UCSD-AML1 (cell line): ENCODE data around the gene CTH.
"Not testable (repeated sequence)": the region's sequence is repeated elsewhere in the genome, so short reads cannot be mapped to it uniquely, and the experiment has no call there.

Experiments used
- DNase-seq: peaks from one replicate; lab custom pipeline; 2025; ENCODE audit not compliant: unreplicated experiment; lab: John Stamatoyannopoulos, UW

CTH gene

GRCh38 chr1:70410604-70411359 lies at the start of gene CTH:
Gene CTH (plus strand): TSS chr1:70411268. CDS start chr1:70411416, 148 bp downstream.
- peak; percentile 95 for DNase-seq

- no peak for DNase-seq
These were observed 49.2 kb upstream of the CTH start for GRCh38 chr1:70361727-70362398.

- DNase-seq = no peak
These were observed 46.6 kb upstream of the CTH start for GRCh38 chr1:70364439-70364838.

- DNase-seq = not testable (repeated sequence)
These were observed 44.6 kb upstream of the CTH start for GRCh38 chr1:70366425-70366952.

GRCh38 chr1:70366997-70367396 lies 44.1 kb upstream of the CTH start:
- DNase-seq = not testable (repeated sequence)

- DNase-seq = not testable (repeated sequence)
These were observed 43.7 kb upstream of the CTH start for GRCh38 chr1:70367397-70367796.

- DNase-seq = not testable (repeated sequence)
These were observed 39.5 kb upstream of the CTH start for GRCh38 chr1:70371586-70371985.

- no peak for DNase-seq
These were observed 38.6 kb upstream of the CTH start for GRCh38 chr1:70372426-70372825.

- not testable (repeated sequence) for DNase-seq
These were observed 37.5 kb upstream of the CTH start for GRCh38 chr1:70373580-70373979.

GRCh38 chr1:70376196-70376595 lies 34.9 kb upstream of the CTH start:
- DNase-seq = no peak

- no peak for DNase-seq
These were observed 28.4 kb upstream of the CTH start for GRCh38 chr1:70382682-70383081.

GRCh38 chr1:70383483-70383882 lies 27.6 kb upstream of the CTH start:
- no peak for DNase-seq

- DNase-seq = no peak
These were observed 26.5 kb upstream of the CTH start for GRCh38 chr1:70384542-70384941.

- DNase-seq = no peak
These were observed 25.6 kb upstream of the CTH start for GRCh38 chr1:70385477-70385876.

- DNase-seq = no peak
These were observed 24.9 kb upstream of the CTH start for GRCh38 chr1:70386121-70386520.

- no peak for DNase-seq
These were observed 23.6 kb upstream of the CTH start for GRCh38 chr1:70387507-70387906.

- DNase-seq = no peak
These were observed 18.4 kb upstream of the CTH start for GRCh38 chr1:70392626-70393025.

GRCh38 chr1:70396607-70397006 lies 14.5 kb upstream of the CTH start:
- no peak for DNase-seq

- no peak for DNase-seq
These were observed 14.1 kb upstream of the CTH start for GRCh38 chr1:70397013-70397412.

GRCh38 chr1:70400335-70400734 lies 10.7 kb upstream of the CTH start:
- no peak for DNase-seq

GRCh38 chr1:70401974-70402373 lies 9.1 kb upstream of the CTH start:
- no peak for DNase-seq

GRCh38 chr1:70403759-70404158 lies 7.3 kb upstream of the CTH start:
- no peak for DNase-seq
